GM19372 (cell line): ENCODE measurements around the gene COG4.

Experiments used
- ATAC-seq: cut with Tn5 transposase; IDR thresholded peaks from one replicate; pipeline ENCODE4 v1.9.1; 2021; ENCODE audit warnings: mild to moderate bottlenecking, low read depth, moderate library complexity; ENCODE audit not compliant: unreplicated experiment

Gene COG4

GRCh38 chr16:70481929-70482536 lies 41.3 kb downstream of the COG4 start:
- no peak for ATAC-seq

DNA sequence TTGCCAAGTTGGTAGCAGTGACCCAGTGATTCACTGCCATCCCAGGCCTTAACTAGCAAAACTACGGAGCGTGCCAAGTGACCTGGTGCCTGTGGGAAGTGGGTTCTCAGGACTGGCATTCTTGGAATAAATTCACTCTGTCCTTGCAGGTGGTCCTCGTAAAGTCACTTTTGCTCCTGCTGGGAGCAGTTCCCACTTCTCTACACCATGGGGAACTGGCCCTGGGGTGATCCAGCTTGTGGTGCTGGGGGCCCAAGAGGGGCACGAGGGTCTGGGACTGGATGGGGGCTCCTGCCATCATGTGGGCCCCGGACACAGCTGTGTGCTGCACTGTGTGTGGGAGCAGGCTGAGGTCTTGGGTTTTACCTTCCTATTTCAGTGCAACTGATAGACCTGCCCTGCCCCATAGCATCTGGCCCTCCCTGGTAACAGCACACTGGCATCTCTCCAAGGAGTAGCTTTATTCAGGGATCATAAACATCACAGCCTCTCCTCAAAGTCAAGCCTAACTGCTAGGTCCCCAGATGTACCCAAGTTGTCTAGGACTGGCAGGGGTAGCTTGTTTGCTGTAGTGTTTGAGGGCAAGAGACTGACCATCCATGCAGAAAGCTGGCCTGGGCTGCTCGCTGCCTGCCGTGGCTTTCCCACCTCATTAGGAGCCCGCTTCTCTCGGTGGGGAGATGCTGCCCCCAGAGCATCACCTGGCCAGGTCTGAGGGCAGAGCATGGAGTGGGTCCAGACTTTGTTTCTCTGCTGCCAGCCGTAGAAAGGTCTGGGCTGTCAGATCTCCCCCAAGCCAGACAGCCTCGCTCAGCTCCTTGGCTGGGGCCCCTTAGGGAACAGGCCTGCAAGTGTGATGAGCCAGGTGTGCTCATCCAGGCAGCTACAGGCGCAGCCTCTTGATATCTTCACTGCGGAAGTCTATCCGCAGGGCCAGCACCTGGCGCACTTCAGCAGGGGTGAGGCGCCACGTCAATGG lies 42.9 kb downstream of the COG4 start:
- ATAC-seq, result no peak

GRCh38 chr16:70478912-70479341 lies 44.4 kb downstream of the COG4 start:
- no peak for ATAC-seq

DNA sequence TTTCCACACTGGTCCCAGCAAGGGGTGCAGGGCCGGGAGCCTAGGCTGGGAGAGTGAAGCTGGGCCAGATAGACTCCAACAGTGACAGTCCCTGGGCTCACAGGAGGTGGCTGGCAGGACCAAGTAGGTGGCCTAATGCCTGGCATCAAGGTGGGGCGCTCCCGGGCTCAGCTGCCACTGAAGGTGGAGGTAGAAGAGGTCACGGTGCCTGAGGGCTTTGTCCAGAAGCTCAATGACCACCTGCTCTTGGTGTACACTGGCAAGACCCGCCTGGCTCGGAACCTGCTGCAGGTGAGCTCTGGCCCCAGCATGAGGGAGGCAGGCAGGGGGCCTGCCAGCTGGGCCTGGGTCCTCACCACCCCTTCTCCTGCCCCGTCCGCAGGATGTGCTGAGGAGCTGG lies 45.2 kb downstream of the COG4 start:
- no peak for ATAC-seq

DNA sequence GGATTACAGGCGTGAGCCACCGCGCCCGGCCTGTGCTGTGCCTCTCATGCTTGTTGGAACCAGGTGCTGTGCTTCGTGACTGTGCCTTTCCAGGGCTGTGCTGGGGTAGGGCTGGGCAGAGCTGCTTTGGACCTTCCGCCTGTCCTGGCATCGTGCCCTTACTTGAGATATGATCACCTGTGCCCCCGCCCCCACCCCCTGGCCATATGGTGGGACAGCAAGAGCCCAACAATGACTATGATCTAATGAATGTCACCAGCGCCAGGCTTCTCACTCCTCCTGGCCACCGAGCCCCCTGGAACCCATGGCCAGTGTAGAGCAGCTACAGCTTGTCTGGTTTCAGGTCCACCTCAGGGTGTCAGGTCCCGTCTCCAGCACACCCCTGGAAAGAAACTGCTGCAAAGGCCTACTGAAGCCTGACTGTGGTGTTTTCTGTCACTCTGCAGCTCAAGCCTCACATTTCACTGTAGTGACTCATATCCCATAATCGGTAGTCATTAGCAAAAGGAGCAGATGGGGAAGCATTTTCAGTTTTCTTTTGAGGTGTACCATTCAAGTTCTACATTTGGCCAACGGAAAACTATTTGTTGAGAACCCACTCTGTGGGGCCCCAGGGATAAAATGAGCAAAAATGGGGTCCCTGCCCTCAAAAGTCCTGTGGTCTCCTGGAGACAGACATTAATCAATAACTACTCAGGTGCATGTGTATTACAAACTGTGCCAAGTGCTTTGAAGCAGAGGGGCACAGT lies 46.9 kb downstream of the COG4 start:
- peak; percentile 88 for ATAC-seq

DNA sequence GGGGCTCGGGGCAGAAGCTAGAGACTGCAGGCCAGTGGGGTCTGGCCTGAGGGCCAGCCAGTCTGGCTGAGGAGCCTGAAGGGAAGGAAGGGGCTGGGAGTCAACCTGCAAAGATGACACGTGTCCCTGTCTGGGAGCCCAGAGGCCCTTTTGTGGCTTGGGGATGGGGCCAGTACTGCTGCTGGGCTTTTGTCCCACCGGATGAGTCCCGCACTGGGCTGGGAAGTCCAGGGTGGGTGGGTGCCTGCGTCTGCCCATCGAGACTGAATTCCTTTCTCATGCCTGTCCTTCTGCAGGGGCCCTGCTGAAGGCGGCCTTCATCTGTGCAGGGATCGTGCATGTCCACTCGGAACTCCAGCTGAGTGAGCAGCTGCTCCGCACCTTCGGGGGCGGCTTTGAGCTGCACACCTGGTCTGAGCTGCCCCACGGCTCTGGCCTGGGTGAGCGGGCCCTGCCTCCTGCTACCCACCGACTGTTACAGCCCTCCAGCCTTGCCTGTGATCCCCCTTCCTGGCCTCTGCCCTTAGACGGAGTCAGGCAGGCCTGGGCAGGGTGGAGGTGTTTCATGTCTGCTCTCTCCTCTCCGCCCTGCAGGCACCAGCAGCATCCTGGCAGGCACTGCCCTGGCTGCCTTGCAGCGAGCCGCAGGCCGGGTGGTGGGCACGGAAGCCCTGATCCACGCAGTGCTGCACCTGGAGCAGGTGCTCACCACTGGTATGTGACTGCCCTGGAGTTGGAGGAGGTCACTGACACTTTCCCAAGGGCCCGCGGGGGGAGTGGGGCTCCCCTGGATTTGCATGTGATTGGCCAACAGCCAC lies 48.1 kb downstream of the COG4 start:
- no peak for ATAC-seq

DNA sequence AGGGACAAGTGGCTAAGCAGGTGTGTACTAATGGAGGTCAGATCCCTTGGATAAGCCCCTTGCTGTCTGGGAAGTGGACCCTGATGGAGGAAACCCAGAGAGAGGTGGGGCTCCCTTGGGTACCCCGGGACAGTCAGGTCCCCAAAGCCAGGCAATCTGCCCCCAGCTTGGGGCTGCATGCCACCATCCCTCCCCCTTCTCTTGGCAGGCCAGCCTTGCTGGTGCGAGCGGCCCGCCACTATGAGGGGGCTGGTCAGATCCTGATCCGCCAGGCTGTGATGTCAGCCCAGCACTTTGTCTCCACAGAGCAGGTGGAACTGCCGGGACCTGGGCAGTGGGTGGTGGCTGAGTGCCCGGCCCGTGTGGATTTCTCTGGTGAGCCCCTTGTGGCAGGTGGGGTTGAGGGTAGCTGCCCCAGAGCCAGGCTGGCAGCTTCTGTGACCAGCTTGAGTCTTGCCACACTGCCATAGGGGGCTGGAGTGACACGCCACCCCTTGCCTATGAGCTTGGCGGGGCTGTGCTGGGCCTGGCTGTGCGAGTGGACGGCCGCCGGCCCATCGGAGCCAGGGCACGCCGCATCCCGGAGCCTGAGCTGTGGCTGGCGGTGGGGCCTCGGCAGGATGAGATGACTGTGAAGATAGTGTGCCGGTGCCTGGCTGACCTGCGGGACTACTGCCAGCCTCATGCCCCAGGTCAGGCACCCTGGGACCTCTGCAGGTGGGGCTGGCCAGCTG lies 48.9 kb downstream of the COG4 start:
- no peak for ATAC-seq

DNA sequence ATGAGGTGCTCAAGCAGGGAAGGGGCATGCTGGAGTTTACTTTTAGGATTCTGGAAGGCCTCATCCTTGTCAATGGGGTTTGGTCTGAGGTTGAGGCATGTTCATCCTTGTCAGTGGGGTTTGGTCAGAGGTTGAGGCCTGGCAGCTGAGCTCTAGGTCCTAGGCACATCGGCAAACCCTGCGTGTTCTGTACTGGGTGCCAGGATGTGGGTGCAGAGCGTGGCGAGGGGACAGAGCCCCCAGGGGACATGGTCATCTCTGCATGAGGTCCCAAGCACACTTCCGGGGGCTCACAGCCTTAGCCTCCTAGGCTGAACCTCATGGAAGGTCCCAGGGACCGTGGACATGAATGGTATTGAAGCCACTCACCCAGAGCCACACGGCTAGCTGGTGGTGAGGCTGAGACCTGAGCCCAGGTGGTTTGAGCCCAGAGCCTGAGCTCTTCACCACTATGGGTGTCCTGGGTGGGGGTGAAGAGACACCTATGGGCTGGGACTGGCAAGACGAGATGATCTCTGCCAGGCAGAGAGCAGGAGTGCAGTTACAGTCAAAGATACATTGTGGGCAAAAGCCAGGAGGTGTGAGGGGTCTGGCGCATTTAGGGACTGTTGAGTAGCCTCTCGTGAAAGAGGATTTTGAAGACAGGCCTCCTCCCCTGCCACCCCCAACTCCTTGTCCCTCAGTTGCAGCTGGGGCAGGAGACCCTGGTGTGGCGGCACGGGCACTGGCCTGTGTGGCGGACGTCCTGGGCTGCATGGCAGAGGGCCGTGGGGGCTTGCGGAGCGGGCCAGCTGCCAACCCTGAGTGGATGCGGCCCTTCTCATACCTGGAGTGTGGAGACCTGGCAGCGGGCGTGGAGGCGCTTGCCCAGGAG lies 49.7 kb downstream of the COG4 start:
- ATAC-seq, result no peak

GRCh38 chr16:70472786-70473433 lies 50.4 kb downstream of the COG4 start:
- no peak for ATAC-seq

DNA sequence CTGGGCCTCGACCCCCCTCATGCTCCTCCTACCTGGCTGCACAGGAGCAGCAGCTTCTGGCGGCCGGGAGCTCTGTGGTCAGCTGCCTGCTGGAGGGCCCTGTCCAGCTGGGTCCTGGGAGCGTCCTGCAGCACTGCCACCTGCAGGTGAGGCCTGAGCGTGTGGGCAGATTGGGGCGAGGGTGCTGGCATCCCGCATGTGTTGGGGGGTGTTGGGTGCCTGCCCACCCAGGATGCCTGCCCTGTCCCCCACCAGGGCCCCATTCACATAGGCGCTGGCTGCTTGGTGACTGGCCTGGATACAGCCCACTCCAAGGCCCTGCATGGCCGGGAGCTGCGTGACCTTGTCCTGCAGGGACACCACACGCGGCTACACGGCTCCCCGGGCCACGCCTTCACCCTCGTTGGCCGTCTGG lies 52.4 kb downstream of the COG4 start:
- no peak for ATAC-seq

GRCh38 chr16:70470141-70470926 lies 53.0 kb downstream of the COG4 start:
- no peak for ATAC-seq

DNA sequence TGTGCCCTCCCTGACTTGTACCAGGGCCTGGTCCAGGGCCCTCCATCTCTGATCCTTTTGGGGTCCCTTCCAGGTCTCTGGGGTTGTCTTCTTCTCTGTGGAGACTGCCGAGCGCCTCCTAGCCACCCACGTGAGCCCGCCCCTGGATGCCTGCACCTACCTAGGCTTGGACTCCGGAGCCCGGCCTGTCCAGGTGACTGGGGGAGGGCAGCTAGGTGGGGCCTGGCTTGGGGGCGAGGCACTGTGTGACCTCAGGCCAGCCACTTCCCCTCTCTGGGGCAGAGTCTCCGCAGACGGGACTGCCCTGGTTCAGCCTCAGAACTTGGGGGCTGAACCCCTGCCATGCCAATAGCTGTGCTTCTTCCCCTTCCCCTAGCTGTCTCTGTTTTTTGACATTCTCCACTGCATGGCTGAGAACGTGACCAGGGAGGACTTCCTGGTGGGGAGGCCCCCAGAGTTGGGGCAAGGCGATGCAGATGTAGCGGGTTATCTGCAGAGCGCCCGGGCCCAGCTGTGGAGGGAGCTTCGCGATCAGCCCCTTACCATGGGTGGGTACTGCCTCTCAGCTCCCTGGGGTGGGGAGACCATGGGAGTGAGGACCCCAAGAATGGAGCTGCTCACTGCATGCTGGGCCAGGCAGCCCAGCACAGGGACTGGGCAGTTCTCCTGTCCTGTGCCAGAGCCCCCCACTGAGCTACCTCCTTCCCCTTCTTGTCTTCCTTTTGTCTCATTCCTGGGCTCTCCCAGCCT lies 54.4 kb downstream of the COG4 start:
- no peak for ATAC-seq

GRCh38 chr16:70467608-70468007 lies 55.7 kb downstream of the COG4 start:
- no peak for ATAC-seq

- ATAC-seq, result no peak
Measured at GRCh38 chr16:70467113-70467512, 56.2 kb downstream of the COG4 start.

DNA sequence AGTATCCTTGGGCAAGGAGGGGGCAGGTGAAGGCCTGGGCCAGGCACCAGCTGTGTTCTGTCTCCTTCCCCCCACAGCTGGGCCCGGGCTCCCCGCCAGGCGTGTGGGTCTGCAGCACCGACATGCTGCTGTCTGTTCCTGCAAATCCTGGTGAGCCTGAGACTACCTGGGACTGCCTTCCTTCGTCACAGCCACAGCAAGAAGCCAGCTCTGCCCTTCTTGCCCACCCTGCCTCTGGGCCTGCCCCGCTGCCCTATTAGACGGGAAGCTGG lies 56.6 kb downstream of the COG4 start:
- no peak for ATAC-seq

GRCh38 chr16:70465999-70466804 lies 57.2 kb downstream of the COG4 start:
- no peak for ATAC-seq
